Measurements from ENCODE around the gene CTDP1. TPM values are rescaled to one million over a fixed set of nuclear protein-coding genes. Genes with fewer than 3 reads are reported as not detected.

CTDP1 gene
- total RNA-seq, 1 donor from 2014 or later = 29.7 TPM

GRCh38 chr18:79723628-79724027 lies 44.0 kb downstream of the CTDP1 start:
- no peak for DNase-seq (ENCODE audit: low read depth)
- no peaks in the 10 kb centered on the region for H3K27me3 ChIP-seq (ENCODE audit: control insufficient read depth, insufficient read depth, low read length)
- peaks cover 1% of the 10 kb centered on the region for H3K36me3 ChIP-seq (ENCODE audit: control insufficient read depth, insufficient read depth, low read length)
- no peak overlapping the region for H3K4me3 ChIP-seq (ENCODE audit: low read depth, low read length)
- TF ChIP-seq, protein P1, sequence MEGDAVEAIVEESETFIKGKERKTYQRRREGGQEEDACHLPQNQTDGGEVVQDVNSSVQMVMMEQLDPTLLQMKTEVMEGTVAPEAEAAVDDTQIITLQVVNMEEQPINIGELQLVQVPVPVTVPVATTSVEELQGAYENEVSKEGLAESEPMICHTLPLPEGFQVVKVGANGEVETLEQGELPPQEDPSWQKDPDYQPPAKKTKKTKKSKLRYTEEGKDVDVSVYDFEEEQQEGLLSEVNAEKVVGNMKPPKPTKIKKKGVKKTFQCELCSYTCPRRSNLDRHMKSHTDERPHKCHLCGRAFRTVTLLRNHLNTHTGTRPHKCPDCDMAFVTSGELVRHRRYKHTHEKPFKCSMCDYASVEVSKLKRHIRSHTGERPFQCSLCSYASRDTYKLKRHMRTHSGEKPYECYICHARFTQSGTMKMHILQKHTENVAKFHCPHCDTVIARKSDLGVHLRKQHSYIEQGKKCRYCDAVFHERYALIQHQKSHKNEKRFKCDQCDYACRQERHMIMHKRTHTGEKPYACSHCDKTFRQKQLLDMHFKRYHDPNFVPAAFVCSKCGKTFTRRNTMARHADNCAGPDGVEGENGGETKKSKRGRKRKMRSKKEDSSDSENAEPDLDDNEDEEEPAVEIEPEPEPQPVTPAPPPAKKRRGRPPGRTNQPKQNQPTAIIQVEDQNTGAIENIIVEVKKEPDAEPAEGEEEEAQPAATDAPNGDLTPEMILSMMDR (IDR thresholded peaks at IDR 0.05; ENCODE audit: insufficient read depth, low read length, poor library complexity, severe bottlenecking) = no peak

GRCh38 chr18:79724299-79725080 lies 44.9 kb downstream of the CTDP1 start:
- Histone ChIP-seq H3K36me3 (ENCODE audit: control insufficient read depth, insufficient read depth, low read length) (peaks cover 3% of the 10 kb centered on the region), H3K4me3 (ENCODE audit: low read depth, low read length) (no peak overlapping the region), H3K27me3 (ENCODE audit: control insufficient read depth, insufficient read depth, low read length) (no peaks in the 10 kb centered on the region)
- TF ChIP-seq, protein P1 (IDR thresholded peaks at IDR 0.05; ENCODE audit: insufficient read depth, low read length, poor library complexity, severe bottlenecking) = no peak
- DNase-seq (ENCODE audit: low read depth) = no peak

- Histone ChIP-seq H3K4me3 (ENCODE audit: low read depth, low read length) (no peak overlapping the region), H3K36me3 (ENCODE audit: control insufficient read depth, insufficient read depth, low read length) (peaks cover 3% of the 10 kb centered on the region), H3K27me3 (ENCODE audit: control insufficient read depth, insufficient read depth, low read length) (no peaks in the 10 kb centered on the region)
- DNase-seq (ENCODE audit: low read depth) = no peak
- TF ChIP-seq, protein P1 (IDR thresholded peaks at IDR 0.05; ENCODE audit: insufficient read depth, low read length, poor library complexity, severe bottlenecking) = no peak
Observed at GRCh38 chr18:79725486-79725885, 45.9 kb downstream of the CTDP1 start.

GRCh38 chr18:79726721-79727120 lies 47.1 kb downstream of the CTDP1 start:
- no peak overlapping the region for H3K4me3 ChIP-seq (ENCODE audit: low read depth, low read length)
- no peaks in the 10 kb centered on the region for H3K27me3 ChIP-seq (ENCODE audit: control insufficient read depth, insufficient read depth, low read length)
- TF ChIP-seq, protein P1 (IDR thresholded peaks at IDR 0.05; ENCODE audit: insufficient read depth, low read length, poor library complexity, severe bottlenecking) = no peak
- peaks cover 4% of the 10 kb centered on the region for H3K36me3 ChIP-seq (ENCODE audit: control insufficient read depth, insufficient read depth, low read length)
- DNase-seq (ENCODE audit: low read depth) = no peak

GRCh38 chr18:79727211-79727610 lies 47.6 kb downstream of the CTDP1 start:
- TF ChIP-seq, protein P1 (IDR thresholded peaks at IDR 0.05; ENCODE audit: insufficient read depth, low read length, poor library complexity, severe bottlenecking) = no peak
- no peak for DNase-seq (ENCODE audit: low read depth)
- Histone ChIP-seq H3K36me3 (ENCODE audit: control insufficient read depth, insufficient read depth, low read length) (peaks cover 4% of the 10 kb centered on the region), H3K27me3 (ENCODE audit: control insufficient read depth, insufficient read depth, low read length) (no peaks in the 10 kb centered on the region), H3K4me3 (ENCODE audit: low read depth, low read length) (no peak overlapping the region)

Measured in kidney epithelial cell (primary cell).